Loucy (cell line): ENCODE data around the gene RNF183.

Experiments used
- H2AFZ ChIP-seq: fragments of 200-600 bp; sonication (generic); 2 replicates; pipeline ENCODE4 v1.6.0; 2016; ENCODE audit warnings: antibody characterized with exemption, mild to moderate bottlenecking, low read length, moderate library complexity
- H3F3A ChIP-seq: fragments of 200-600 bp; 2 replicates; pipeline ENCODE4 v1.6.0; 2016; ENCODE audit warnings: antibody characterized with exemption, low read depth, mild to moderate bottlenecking
- H3K27me3 ChIP-seq: fragments of 200-600 bp; sonication (generic); 2 replicates; pipeline ENCODE4 v1.6.1; 2014; ENCODE audit warnings: low read length, mild to moderate bottlenecking; ENCODE audit not compliant: insufficient read depth, poor library complexity, severe bottlenecking
- H3K36me3 ChIP-seq: fragments of 200-600 bp; sonication (generic); 2 replicates; pipeline ENCODE4 v1.6.1; 2016; ENCODE audit warnings: low read length; ENCODE audit not compliant: insufficient read depth
- H3K4me1 ChIP-seq: fragments of 200-600 bp; sonication (generic); 2 replicates; pipeline ENCODE4 v1.5.1; 2014; ENCODE audit warnings: low read length, mild to moderate bottlenecking; ENCODE audit not compliant: insufficient read depth, poor library complexity, severe bottlenecking
- H3K4me2 ChIP-seq: fragments of 200-600 bp; sonication (generic); 2 replicates; pipeline ENCODE4 v1.6.0; 2014; ENCODE audit warnings: antibody characterized with exemption, low read length, low read depth, mild to moderate bottlenecking; ENCODE audit not compliant: poor library complexity, severe bottlenecking
- H3K4me3 ChIP-seq: fragments of 200-600 bp; sonication (generic); 2 replicates; pipeline ENCODE4 v1.5.1; 2014; ENCODE audit warnings: low read length, mild to moderate bottlenecking, mixed read lengths; ENCODE audit not compliant: poor library complexity, severe bottlenecking
- H3K79me2 ChIP-seq: fragments of 200-600 bp; sonication (generic); 2 replicates; pipeline ENCODE4 v1.6.1; 2014; ENCODE audit warnings: low read length; ENCODE audit not compliant: insufficient read depth
- H3K9ac ChIP-seq: fragments of 200-600 bp; sonication (generic); 2 replicates; pipeline ENCODE4 v1.6.0; 2014; ENCODE audit warnings: mild to moderate bottlenecking, low read depth, low read length, moderate library complexity; ENCODE audit not compliant: poor library complexity, severe bottlenecking
- H3K9me2 ChIP-seq: fragments of 200-600 bp; sonication (generic); replicated peaks from 2 replicates; pipeline ENCODE4 v1.6.1; 2016; ENCODE audit warnings: low read depth, low read length, mixed read lengths
- H3K9me3 ChIP-seq: fragments of 200-600 bp; sonication (generic); 2 replicates; pipeline ENCODE4 v1.6.1; 2014; ENCODE audit warnings: mild to moderate bottlenecking, antibody characterized with exemption, low read length, low read depth; ENCODE audit not compliant: insufficient read depth
- H4K20me1 ChIP-seq: fragments of 200-600 bp; sonication (generic); 2 replicates; pipeline ENCODE4 v1.6.0; 2014; ENCODE audit warnings: antibody characterized with exemption, low read length, mild to moderate bottlenecking; ENCODE audit not compliant: insufficient read depth, poor library complexity, severe bottlenecking
- EZH2phosphoT487 ChIP-seq: fragments of 200-600 bp; IDR thresholded peaks from 2 replicates; pipeline ENCODE4 v1.6.1; 2018; ENCODE audit warnings: antibody characterized with exemption, mild to moderate bottlenecking, moderate library complexity, borderline replicate concordance
- TF ChIP-seq, protein P1 (sequence below): fragments of 200-600 bp; sonication (generic); conservative IDR thresholded peaks from 2 replicates; pipeline ENCODE4 v1.5.1; 2014; ENCODE audit warnings: mild to moderate bottlenecking, antibody characterized with exemption, low read length

RNF183 gene

DNA sequence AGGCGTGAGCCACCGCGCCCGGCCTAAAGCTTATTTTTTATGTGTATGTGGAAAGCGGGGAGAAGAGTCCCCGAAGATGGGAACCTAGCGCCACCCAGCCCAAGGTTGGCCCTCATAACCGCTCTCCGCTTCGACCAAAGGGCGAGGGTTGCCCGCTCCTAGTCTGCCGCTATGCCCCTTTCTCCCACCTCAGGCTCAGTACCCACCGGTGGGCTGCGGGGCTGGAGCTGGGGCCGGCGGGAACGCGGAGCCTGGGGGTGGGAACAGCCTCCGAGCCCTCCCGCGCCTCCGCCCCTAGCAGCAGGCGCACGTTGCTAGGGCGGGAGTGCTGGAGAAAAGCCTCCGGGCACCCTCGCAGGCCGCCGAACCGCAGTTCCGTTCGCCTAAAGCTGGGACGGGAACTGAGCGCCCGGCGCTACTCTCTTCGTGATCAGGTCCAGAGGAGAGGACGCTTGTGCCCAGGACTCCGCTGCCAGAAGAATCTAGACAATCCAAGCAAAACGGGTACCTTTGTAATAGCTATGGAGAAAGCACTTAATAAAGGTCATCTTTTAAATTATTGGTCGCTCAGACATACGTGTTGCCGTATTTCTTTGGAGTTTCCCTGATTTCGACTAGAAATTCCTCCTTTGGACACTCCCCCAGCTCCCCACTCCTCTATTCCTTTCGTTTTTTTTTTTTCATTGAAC, 37.0 kb upstream of the RNF183 start, which contains the start of gene WDR31:
Gene WDR31 (minus strand): TSS at position 265 of the 689 bp plus-strand sequence. CDS start 8,253 bp downstream, outside the sequence.
- peak within 1 kb of the TSS; percentile 97 for H3K4me3 ChIP-seq
- TF ChIP-seq, protein P1, sequence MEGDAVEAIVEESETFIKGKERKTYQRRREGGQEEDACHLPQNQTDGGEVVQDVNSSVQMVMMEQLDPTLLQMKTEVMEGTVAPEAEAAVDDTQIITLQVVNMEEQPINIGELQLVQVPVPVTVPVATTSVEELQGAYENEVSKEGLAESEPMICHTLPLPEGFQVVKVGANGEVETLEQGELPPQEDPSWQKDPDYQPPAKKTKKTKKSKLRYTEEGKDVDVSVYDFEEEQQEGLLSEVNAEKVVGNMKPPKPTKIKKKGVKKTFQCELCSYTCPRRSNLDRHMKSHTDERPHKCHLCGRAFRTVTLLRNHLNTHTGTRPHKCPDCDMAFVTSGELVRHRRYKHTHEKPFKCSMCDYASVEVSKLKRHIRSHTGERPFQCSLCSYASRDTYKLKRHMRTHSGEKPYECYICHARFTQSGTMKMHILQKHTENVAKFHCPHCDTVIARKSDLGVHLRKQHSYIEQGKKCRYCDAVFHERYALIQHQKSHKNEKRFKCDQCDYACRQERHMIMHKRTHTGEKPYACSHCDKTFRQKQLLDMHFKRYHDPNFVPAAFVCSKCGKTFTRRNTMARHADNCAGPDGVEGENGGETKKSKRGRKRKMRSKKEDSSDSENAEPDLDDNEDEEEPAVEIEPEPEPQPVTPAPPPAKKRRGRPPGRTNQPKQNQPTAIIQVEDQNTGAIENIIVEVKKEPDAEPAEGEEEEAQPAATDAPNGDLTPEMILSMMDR = no peak
- no peak for TF ChIP-seq EZH2phosphoT487
- H3F3A ChIP-seq = no peaks in the 10 kb centered on the region
- H3K27me3 ChIP-seq = no peaks in the 10 kb centered on the region
- no peaks in the 10 kb centered on the region for H3K79me2 ChIP-seq
- peaks cover 32% of the 10 kb centered on the region for H3K4me1 ChIP-seq
- H3K9me3 ChIP-seq = no peaks in the 10 kb centered on the region
- H2AFZ ChIP-seq = peak within 1 kb of the TSS; percentile 100
- H3K9ac ChIP-seq = peak within 1 kb of the TSS; percentile 87
- H4K20me1 ChIP-seq = no peaks in the 10 kb centered on the region
- peak within 1 kb of the TSS; percentile 100 for H3K4me2 ChIP-seq
- H3K36me3 ChIP-seq = no peaks in the 10 kb centered on the region
- H3K9me2 ChIP-seq = no peaks in the 10 kb centered on the region

DNA sequence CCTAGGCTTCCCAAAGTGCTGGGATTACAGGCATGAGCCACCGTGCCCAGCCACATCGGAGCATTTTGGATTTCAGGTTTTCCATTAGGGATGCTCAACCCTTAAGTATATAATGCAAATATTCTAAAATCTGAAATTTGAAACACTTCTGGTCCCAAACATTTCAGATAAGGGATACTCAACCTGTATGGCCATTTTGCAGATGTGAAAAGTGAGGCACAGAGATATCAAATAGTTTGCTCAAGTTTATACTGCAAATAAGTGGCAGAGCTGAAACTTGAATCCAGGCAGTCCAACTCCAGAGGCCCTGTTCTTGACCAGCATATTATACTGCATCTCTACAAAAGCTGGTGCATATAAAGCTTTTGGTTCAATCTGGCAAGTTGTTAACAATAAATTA, 34.5 kb upstream of the RNF183 start:
- TF ChIP-seq EZH2phosphoT487 = no peak
- TF ChIP-seq, protein P1 = no peak
- H3K9ac ChIP-seq = no peak overlapping the region
- no peaks in the 10 kb centered on the region for H3K79me2 ChIP-seq
- H2AFZ ChIP-seq = no peak overlapping the region
- H3K36me3 ChIP-seq = no peaks in the 10 kb centered on the region
- no peaks in the 10 kb centered on the region for H3K27me3 ChIP-seq
- H3K4me3 ChIP-seq = no peak overlapping the region
- H3K9me2 ChIP-seq = no peaks in the 10 kb centered on the region
- no peaks in the 10 kb centered on the region for H4K20me1 ChIP-seq
- no peaks in the 10 kb centered on the region for H3K9me3 ChIP-seq
- no peaks in the 10 kb centered on the region for H3F3A ChIP-seq
- H3K4me1 ChIP-seq = peaks cover 21% of the 10 kb centered on the region
- H3K4me2 ChIP-seq = no peak overlapping the region

GRCh38 chr9:113331780-113332179, 28.6 kb upstream of the RNF183 start:
- Histone ChIP-seq H3K4me3 (no peak overlapping the region), H3F3A (no peaks in the 10 kb centered on the region), H3K79me2 (no peaks in the 10 kb centered on the region), H3K9me2 (no peaks in the 10 kb centered on the region), H3K4me2 (no peak overlapping the region), H3K4me1 (no peaks in the 10 kb centered on the region), H3K9ac (no peak overlapping the region), H3K27me3 (no peaks in the 10 kb centered on the region), H3K9me3 (no peaks in the 10 kb centered on the region), H4K20me1 (no peaks in the 10 kb centered on the region), H2AFZ (no peak overlapping the region), H3K36me3 (no peaks in the 10 kb centered on the region)
- no peak for TF ChIP-seq EZH2phosphoT487
- TF ChIP-seq, protein P1 = no peak
